Breast epithelium (tissue), 4 donors: ENCODE measurements around the gene PXDC1. TPM values are rescaled to one million over a fixed set of nuclear protein-coding genes. Genes with fewer than 3 reads are reported as not detected.
A peak's percentile ranks its signal among the peaks of the same experiment; 100 is the strongest.

Source experiments
- DNase-seq, 2 donors: peaks; one replicate each; pipeline ENCODE4 v3.0.0-alpha.2; 2019; ENCODE audit warnings: low spot score in 2 of 2
- H3K27ac ChIP-seq, 2 donors: fragments of 200-600 bp; sonication (generic) in 1 of 2; one replicate each; pipeline ENCODE4 v1.5.1; 2016 to 2019; ENCODE audit warnings: mild to moderate bottlenecking in 1 of 2
- H3K27me3 ChIP-seq, 2 donors: fragments of 200-600 bp; sonication (generic) in 1 of 2; one replicate each; pipeline versions ENCODE4 v1.5.1 to v1.6.0; 2017 to 2019; ENCODE audit warnings: control low read depth in 1 of 2, mild to moderate bottlenecking in 1 of 2
- H3K36me3 ChIP-seq: fragments of 200-600 bp; one replicate; pipeline ENCODE4 v1.5.1; 2019
- H3K4me1 ChIP-seq, 2 donors: fragments of 200-600 bp; sonication (generic); one replicate each; pipeline ENCODE4 v1.5.1; 2016 to 2019; ENCODE audit warnings: control low read depth in 1 of 2
- H3K4me3 ChIP-seq, 3 donors: fragments of 200-600 bp; sonication (generic); 1 replicate in 2 of 3; 2 replicates in 1 of 3; pipeline ENCODE4 v1.5.1; 2016 to 2019; ENCODE audit warnings: mild to moderate bottlenecking in 3 of 3, moderate library complexity in 2 of 3
- H3K9me3 ChIP-seq, 2 donors: fragments of 200-600 bp; sonication (generic) in 1 of 2; one replicate each; pipeline ENCODE4 v1.5.1; 2016 to 2019; ENCODE audit warnings: control low read depth in 1 of 2
- CTCF ChIP-seq, 3 donors: fragments of 450-650 bp; IDR thresholded peaks; one replicate each; pipeline ENCODE4 v1.5.1; 2016 to 2017; ENCODE audit warnings: antibody characterized with exemption in 3 of 3, mild to moderate bottlenecking in 3 of 3, moderate library complexity in 3 of 3
- POLR2A ChIP-seq: fragments of 450-650 bp; IDR thresholded peaks from one replicate; pipeline ENCODE4 v1.6.1; 2016; ENCODE audit warnings: antibody characterized with exemption, mild to moderate bottlenecking, moderate library complexity
- POLR2AphosphoS5 ChIP-seq, 3 donors: sonication (generic); formaldehyde crosslinking; IDR thresholded peaks; one replicate each; pipeline ENCODE4 v1.6.1; 2017; ENCODE audit warnings: antibody characterized with exemption in 3 of 3
- intact Hi-C: fragments of 100-400 bp; cut with DNase I; formaldehyde crosslinking; loops from one replicate; pipeline ENCODE4 v1.15.1; 2023; ENCODE audit warnings: low total_unique reads
- total RNA-seq, 3 donors: library from RNA; depleted of rRNA; stranded (reverse); fragments of >200 nt; gene quantifications; one replicate each; pipeline ENCODE4 v1.1.0, GENCODE V29; 2016

PXDC1 gene
- total RNA-seq, 3 donors from 2014 or later = 86.2 to 122 (median 88.0) TPM

DNA sequence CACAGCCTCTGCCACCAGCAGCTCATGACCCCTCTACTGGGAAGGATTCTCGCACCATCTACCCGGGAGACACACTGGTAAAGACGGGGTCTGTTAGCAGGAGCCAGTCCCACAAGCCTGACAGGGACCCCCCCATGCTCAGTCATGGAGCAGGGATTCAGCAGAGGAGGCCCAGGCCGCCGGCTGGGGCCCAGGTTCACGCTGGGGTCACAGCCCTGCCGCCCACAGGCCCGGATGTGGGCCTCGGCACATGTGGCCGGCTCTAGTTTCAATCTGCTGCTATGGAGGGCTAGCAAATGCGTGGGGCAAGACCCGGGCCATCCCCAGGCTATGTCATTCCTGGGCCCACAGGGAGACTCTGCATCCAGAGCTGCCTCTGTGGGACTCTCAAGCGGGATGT lies 25.1 kb downstream of the PXDC1 start:
- H3K9me3 ChIP-seq = no peaks in the 10 kb centered on the region
- H3K27ac ChIP-seq = peak overlapping the region in 1 of 2 donors; percentile 78
- H3K4me3 ChIP-seq = peak overlapping the region in 1 of 3 donors; percentile 5
- no peaks in the 10 kb centered on the region for H3K4me1 ChIP-seq
- TF ChIP-seq CTCF (IDR thresholded peaks at IDR 0.05) (no peak), POLR2A (no peak), POLR2AphosphoS5 (IDR thresholded peaks at IDR 0.05) (no peak)
- intact Hi-C loops = no loop called here
- H3K27me3 ChIP-seq = no peaks in the 10 kb centered on the region
- no peaks in the 10 kb centered on the region for H3K36me3 ChIP-seq
- DNase-seq = peak in 1 of 2 donors; percentile 38

DNA sequence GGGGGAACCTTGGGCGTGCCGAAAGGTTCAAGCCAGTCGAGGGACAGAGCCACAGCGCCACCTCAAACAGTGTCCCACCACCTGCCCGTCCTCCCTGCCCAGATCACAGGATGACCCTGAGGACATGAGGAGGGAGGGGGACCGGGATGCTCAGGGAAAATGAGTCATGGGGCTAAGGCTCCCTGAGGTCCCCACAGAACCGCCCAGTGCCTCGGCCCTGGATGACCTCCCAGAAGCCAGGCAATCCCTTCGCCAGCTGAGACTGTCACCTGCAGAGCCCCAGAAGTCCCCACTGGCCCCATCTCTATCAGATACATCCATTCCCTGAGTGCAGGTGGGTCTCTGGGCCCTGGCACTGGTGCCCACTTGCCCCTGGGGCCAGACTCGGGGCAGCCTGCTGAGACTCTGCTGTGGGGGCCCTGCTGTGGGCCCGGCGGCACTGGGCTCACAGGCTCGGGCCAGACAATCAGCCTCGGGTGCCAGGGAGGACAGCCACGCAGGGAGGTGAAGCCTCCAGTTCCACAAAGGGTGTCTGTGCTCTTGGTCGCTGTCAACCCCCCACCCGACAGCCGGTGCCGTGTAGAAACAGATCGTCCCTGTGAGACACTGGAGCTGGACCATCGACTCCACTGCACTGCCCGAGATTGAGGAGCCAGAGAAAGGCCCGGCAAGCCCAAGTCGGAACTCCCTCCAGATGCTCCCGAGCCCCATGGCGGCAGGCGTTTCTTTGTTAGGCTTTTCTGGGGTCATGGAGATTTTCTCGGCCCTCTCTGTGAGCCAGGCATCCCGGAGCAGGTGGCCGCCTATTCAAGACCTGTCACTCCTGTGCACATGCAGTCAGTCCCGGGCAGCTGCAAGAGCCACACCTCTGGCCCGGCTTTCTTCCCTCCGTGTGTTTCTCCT lies 26.1 kb downstream of the PXDC1 start:
- H3K27ac ChIP-seq = peak overlapping the region; percentile 33 to 78
- no peaks in the 10 kb centered on the region for H3K9me3 ChIP-seq
- intact Hi-C loops = no loop called here
- peak overlapping the region in 1 of 3 donors; percentile 23 for H3K4me3 ChIP-seq
- no peaks in the 10 kb centered on the region for H3K27me3 ChIP-seq
- no peaks in the 10 kb centered on the region for H3K36me3 ChIP-seq
- DNase-seq = no peak
- H3K4me1 ChIP-seq = no peaks in the 10 kb centered on the region
- TF ChIP-seq POLR2AphosphoS5 (IDR thresholded peaks at IDR 0.05) = no peak
- TF ChIP-seq CTCF (IDR thresholded peaks at IDR 0.05) = no peak
- no peak for TF ChIP-seq POLR2A

DNA sequence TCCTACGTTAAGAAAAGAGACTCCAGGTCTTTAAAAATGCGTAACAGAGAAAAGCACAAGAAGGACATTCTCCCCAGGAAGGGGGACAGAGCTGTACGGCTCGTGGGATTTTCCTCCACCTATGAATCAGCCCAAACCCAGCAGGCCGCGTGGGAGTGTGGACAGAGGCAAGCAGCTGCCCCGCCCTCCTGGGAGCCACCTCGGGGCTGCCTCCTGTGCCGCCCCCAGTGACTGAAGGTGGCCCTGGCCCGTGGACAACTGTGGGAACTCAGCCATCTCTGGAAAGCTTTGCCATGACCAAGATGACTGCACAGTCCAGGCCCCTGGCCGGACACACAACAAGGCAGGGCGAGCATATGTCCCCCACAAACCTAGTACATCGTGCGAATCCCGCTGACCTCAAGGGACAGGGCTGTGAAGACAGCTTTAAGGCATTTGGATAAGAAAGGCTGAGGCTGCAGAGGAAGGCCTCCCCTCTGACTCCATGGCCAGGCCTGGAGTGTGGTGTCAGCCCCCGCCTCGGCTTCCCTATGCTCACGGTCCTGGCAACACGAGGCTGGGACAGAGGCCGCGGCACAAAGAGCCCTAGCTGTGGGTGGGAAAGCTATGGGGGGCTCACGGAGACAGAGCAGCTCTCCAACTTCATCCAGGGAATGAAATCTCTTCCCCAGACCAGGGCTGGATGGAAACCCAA lies 26.9 kb downstream of the PXDC1 start:
- H3K27me3 ChIP-seq = no peaks in the 10 kb centered on the region
- H3K4me1 ChIP-seq = no peaks in the 10 kb centered on the region
- peak overlapping the region; percentile 33 to 78 for H3K27ac ChIP-seq
- no peaks in the 10 kb centered on the region for H3K9me3 ChIP-seq
- peak overlapping the region in 1 of 3 donors; percentile 23 for H3K4me3 ChIP-seq
- TF ChIP-seq POLR2A (no peak), CTCF (IDR thresholded peaks at IDR 0.05) (no peak), POLR2AphosphoS5 (IDR thresholded peaks at IDR 0.05) (no peak)
- no peaks in the 10 kb centered on the region for H3K36me3 ChIP-seq
- intact Hi-C loops = no loop called here
- DNase-seq = no peak

- no peaks in the 10 kb centered on the region for H3K36me3 ChIP-seq
- DNase-seq = no peak
- H3K4me3 ChIP-seq = no peak overlapping the region
- no peaks in the 10 kb centered on the region for H3K27me3 ChIP-seq
- H3K4me1 ChIP-seq = no peaks in the 10 kb centered on the region
- intact Hi-C loops = no loop called here
- TF ChIP-seq CTCF (IDR thresholded peaks at IDR 0.05) (no peak), POLR2AphosphoS5 (IDR thresholded peaks at IDR 0.05) (no peak), POLR2A (no peak)
- no peaks in the 10 kb centered on the region for H3K9me3 ChIP-seq
- peak overlapping the region; percentile 33 to 78 for H3K27ac ChIP-seq
Measured at GRCh38 chr6:3723966-3724365, 27.5 kb downstream of the PXDC1 start.

DNA sequence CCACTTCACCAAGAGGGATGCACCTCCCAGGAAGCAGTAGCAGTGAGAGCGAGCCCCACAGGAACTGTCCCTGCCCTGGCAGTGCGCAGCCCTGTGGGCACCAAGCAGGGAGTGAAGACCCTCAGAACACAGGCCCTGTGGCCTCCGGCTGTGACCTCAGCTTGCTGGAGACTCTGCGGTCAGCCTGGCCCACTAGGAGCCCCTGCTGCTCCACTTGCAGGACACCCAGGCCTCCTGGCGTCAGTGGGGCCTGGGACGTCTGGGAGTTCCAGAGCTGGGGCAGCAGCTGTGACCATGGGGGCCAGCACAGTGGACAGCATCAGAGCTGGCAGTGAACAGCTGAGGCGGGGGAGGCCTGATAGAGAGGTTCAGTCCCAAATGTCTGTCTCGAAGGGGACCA lies 28.3 kb downstream of the PXDC1 start:
- DNase-seq = no peak
- Histone ChIP-seq H3K9me3 (no peaks in the 10 kb centered on the region), H3K27ac (peak overlapping the region in 1 of 2 donors; percentile 78), H3K36me3 (no peaks in the 10 kb centered on the region), H3K4me3 (no peak overlapping the region), H3K27me3 (no peaks in the 10 kb centered on the region), H3K4me1 (no peaks in the 10 kb centered on the region)
- intact Hi-C loops = no loop called here
- TF ChIP-seq POLR2AphosphoS5 (IDR thresholded peaks at IDR 0.05) (no peak), POLR2A (no peak), CTCF (IDR thresholded peaks at IDR 0.05) (no peak)
